Mesothelial cell of epicardium (in vitro differentiated cells): ENCODE measurements around the gene SND1. TPM values are rescaled to one million over a fixed set of nuclear protein-coding genes. Genes with fewer than 3 reads are reported as not detected.

Experiments
- DNase-seq, 2 experiments: peaks; one replicate each; pipeline ENCODE4 v3.0.0; 2021; ENCODE audit warnings: low spot score in 2 of 2; ENCODE audit not compliant: unreplicated experiment in 2 of 2
- H3K27ac Mint-ChIP-seq: 2 replicates; pipeline ENCODE4 v1.8.0; 2021; ENCODE audit warnings: mixed read lengths
- H3K27me3 Mint-ChIP-seq: 2 replicates; pipeline ENCODE4 v1.8.0; 2021; ENCODE audit warnings: low read depth, mixed read lengths
- H3K36me3 Mint-ChIP-seq: 2 replicates; pipeline ENCODE4 v1.8.0; 2021; ENCODE audit warnings: mixed read lengths
- H3K4me1 Mint-ChIP-seq: 2 replicates; pipeline ENCODE4 v1.8.0; 2021; ENCODE audit warnings: mixed read lengths
- H3K4me3 Mint-ChIP-seq: 2 replicates; pipeline ENCODE4 v1.8.0; 2021; ENCODE audit warnings: mild to moderate bottlenecking, moderate library complexity, mixed read lengths
- H3K9me3 Mint-ChIP-seq: 2 replicates; pipeline ENCODE4 v1.8.0; 2021; ENCODE audit warnings: mixed read lengths
- total RNA-seq: library from RNA; stranded (reverse); gene quantifications from 3 replicates; pipeline ENCODE4 v1.2.1, GENCODE V29; 2021
- TF ChIP-seq, protein P1 (sequence below): fragments of 200-600 bp; sonication (generic); IDR thresholded peaks from one replicate; pipeline ENCODE4 v1.5.0; 2021; ENCODE audit warnings: antibody characterized with exemption; ENCODE audit not compliant: unreplicated experiment

The SND1 gene
- total RNA-seq, 1 donor from 2014 or later: 211 TPM

DNA sequence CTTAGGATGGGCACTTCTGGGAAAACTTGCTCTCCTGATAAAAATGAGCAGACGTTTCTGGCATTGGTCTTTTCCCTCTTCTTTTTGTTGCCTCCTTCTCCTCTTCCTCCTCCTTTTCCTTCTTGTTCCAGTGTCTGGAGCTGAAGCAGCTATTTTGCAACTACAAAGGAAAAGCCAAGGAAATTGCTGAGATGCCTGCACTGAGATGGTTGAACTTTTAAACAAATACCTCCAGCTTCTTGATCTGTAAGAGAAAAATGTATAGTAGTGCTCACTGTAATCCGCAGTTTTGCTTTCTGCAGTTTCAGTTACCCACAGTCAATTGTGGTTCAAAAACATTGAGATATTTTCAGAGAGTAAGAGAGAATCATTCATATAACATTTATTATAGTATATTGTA, 7.5 kb upstream of the SND1 start:
- Mint-ChIP-seq H3K9me3 (peaks cover 4% of the 10 kb centered on the region), H3K4me1 (peaks cover 24% of the 10 kb centered on the region), H3K27me3 (no peaks in the 10 kb centered on the region), H3K4me3 (no peak overlapping the region), H3K36me3 (no peaks in the 10 kb centered on the region), H3K27ac (peak overlapping the region; percentile 83)
- DNase-seq: no peak
- TF ChIP-seq, protein P1, sequence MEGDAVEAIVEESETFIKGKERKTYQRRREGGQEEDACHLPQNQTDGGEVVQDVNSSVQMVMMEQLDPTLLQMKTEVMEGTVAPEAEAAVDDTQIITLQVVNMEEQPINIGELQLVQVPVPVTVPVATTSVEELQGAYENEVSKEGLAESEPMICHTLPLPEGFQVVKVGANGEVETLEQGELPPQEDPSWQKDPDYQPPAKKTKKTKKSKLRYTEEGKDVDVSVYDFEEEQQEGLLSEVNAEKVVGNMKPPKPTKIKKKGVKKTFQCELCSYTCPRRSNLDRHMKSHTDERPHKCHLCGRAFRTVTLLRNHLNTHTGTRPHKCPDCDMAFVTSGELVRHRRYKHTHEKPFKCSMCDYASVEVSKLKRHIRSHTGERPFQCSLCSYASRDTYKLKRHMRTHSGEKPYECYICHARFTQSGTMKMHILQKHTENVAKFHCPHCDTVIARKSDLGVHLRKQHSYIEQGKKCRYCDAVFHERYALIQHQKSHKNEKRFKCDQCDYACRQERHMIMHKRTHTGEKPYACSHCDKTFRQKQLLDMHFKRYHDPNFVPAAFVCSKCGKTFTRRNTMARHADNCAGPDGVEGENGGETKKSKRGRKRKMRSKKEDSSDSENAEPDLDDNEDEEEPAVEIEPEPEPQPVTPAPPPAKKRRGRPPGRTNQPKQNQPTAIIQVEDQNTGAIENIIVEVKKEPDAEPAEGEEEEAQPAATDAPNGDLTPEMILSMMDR: no peak

DNA sequence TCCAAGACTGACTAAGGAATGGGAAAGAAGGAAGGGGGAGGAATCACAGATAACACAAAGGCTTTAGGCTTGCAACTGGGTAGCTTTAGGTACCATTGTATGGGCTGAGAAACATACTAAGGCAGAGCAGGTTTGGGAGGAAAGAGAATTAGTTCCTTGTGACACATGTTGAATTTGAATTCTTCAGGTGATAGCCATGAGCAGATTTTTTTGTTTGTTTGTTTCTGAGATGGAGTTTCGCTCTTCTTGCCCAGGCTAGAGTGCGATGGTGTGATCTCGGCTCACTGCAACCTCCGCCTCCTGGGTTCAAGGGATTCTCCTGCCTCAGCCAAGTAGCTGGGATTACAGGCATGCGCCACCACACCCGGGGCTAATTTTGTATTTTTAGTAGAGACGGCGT, 4.4 kb upstream of the SND1 start:
- H3K4me3 Mint-ChIP-seq: no peak overlapping the region
- no peak overlapping the region for H3K27ac Mint-ChIP-seq
- TF ChIP-seq, protein P1: no peak
- no peak for DNase-seq
- H3K4me1 Mint-ChIP-seq: peaks cover 29% of the 10 kb centered on the region
- no peaks in the 10 kb centered on the region for H3K27me3 Mint-ChIP-seq
- no peaks in the 10 kb centered on the region for H3K36me3 Mint-ChIP-seq
- H3K9me3 Mint-ChIP-seq: no peaks in the 10 kb centered on the region

DNA sequence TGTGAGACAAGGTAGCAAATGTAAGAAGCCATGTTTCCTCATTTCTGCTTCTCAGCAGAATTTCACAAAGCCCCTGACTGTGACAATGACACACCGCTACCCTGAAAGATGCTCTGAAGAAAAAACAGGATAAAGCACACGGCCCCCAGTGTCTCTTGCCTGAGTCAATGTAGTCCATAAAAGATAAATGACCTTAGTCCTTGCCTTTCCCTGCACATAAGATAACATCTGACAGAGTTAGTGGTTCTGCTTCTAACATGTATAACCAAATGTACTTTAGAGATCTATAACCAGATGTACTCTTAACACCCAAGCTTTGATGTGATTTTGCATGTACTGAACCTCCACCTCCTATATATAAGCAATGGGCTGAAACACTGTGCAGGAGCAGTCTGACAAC, 3.0 kb upstream of the SND1 start:
- Mint-ChIP-seq H3K9me3 (no peaks in the 10 kb centered on the region), H3K36me3 (no peaks in the 10 kb centered on the region), H3K27me3 (no peaks in the 10 kb centered on the region), H3K4me3 (no peak overlapping the region), H3K4me1 (peaks cover 33% of the 10 kb centered on the region), H3K27ac (no peak overlapping the region)
- no peak for DNase-seq
- TF ChIP-seq, protein P1: no peak

DNA sequence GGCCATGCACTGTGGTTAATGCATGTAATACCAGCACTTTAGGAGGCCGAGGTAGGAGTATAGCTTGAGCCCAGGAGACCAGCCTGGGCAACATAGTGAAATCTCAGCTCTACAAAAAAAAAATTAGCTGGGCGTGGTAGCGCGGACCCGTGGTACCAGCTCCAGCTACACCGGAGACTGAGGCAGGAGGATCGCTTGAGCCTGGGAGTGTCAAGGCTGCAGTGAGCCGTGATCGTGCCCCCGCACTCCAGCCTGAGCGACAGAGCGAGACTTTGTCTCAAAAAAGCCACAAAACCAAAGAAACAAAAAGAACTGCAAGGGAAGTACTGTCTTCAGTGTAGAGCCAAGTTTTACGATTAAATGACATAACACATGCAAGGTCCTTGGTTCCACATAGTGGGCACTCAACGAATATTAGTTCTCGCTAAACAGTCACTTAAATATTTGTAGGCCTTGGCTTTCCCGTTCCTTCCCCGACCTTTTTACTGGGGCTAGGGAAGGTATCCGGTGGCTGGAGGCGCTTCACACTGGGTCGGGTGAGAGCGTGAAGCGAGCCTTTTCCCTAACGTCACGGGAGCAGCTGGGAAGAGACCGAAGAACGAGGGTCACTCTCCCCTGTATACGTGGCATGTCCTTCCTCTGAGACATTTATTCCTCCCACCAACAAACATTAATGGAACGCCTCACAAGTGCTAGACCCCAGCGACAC, 993 bp upstream of the SND1 start:
- Mint-ChIP-seq H3K27ac (peak overlapping the region; percentile 100), H3K27me3 (no peaks in the 10 kb centered on the region), H3K9me3 (no peaks in the 10 kb centered on the region), H3K36me3 (no peaks in the 10 kb centered on the region), H3K4me3 (peak overlapping the region; percentile 89), H3K4me1 (peaks cover 42% of the 10 kb centered on the region)
- TF ChIP-seq, protein P1: no peak
- DNase-seq: no peak

DNA sequence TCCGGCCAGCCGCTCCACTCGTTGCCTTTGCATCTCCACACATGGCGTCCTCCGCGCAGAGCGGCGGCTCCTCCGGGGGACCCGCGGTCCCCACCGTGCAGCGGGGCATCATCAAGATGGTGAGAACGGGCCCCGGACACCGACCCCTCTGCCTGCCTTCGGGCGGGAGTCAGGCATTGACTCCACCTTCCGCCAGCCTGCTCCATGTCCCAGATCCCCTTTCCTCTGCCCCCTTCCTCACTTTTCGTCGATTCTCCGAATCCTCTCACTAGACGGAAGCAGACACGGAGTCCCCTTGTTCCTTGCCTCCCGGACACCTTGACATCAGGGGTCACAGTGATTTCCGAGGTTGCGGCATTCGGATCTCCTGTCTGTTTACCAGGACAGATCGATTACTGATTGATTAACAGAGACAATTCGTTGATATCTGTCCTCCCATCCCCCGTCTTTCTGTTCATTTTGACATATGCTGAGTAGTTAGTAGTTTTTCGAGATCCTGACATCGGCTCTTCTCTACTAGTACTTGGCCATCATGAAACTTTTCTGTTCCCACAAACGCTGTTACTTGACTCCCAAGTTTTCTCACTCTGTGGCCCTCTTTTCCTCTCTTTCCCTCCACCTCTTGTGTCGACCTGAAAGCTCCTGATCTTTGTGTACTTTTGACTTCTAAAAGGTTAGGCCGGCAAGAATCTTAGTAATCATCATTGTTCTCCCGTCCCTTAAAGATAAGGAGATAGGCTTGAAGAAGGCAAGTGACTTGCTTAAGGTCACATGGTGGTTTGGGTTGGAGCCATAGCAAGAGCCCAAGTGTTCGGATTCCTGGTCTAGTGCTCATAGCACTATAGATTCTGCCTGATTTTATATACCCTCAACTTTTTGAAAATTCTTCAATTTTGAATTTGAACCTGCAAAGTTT, 597 bp downstream of the SND1 start:
- Mint-ChIP-seq H3K4me1 (peaks cover 42% of the 10 kb centered on the region), H3K4me3 (peak overlapping the region; percentile 89), H3K27ac (peak overlapping the region; percentile 100), H3K9me3 (no peaks in the 10 kb centered on the region), H3K36me3 (peaks cover 3% of the 10 kb centered on the region), H3K27me3 (no peaks in the 10 kb centered on the region)
- DNase-seq: no peak
- TF ChIP-seq, protein P1: no peak
